H1 (cell line): ENCODE measurements around the gene LRRC14B. TPM values are rescaled to one million over a fixed set of nuclear protein-coding genes. Genes with fewer than 3 reads are reported as not detected.

Source experiments
- CTCF ChIA-PET: fragments of 300-600 bp; sonication (Branson Sonifier 250); formaldehyde crosslinking; loops from one replicate; lab custom pipeline; 2021; ENCODE audit not compliant: partially characterized antibody; lab: Charles Lee
- POLR2A ChIA-PET: fragments of 300-600 bp; sonication (Branson Sonifier 250); formaldehyde crosslinking; loops from one replicate; lab custom pipeline; 2021; ENCODE audit warnings: inconsistent platforms; ENCODE audit not compliant: partially characterized antibody; lab: Charles Lee
- DNase-seq, 2 experiments: peaks; one replicate each; pipeline versions ENCODE4 v3.0.0 to v3.0.0-alpha.2; 2010 to 2022; ENCODE audit warnings: low spot score in 2 of 2, low read depth in 1 of 2, mixed read lengths in 1 of 2
- FAIRE-seq: peaks from 2 replicates; lab custom pipeline; 2011; peaks lifted over from hg19 to GRCh38; lab: Jason Lieb, UNC
- H2AFZ ChIP-seq: 2 replicates; pipeline ENCODE4 v1.8.1; 2012; ENCODE audit warnings: low read length, inconsistent platforms
- H2AK5ac ChIP-seq: 2 replicates; pipeline ENCODE4 v1.6.1; 2013; ENCODE audit warnings: low read depth, low read length
- H2BK120ac ChIP-seq: replicated peaks from 2 replicates; pipeline ENCODE3; 2013; ENCODE audit warnings: low read depth, low read length, inconsistent platforms
- H2BK12ac ChIP-seq: 2 replicates; pipeline ENCODE4 v1.6.1; 2013; ENCODE audit warnings: low read depth, low read length
- H2BK15ac ChIP-seq: 2 replicates; pipeline ENCODE4 v1.6.1; 2013; ENCODE audit warnings: low read length
- H2BK20ac ChIP-seq: 2 replicates; pipeline ENCODE4 v1.6.1; 2013; ENCODE audit warnings: low read length
- H2BK5ac ChIP-seq: 2 replicates; pipeline ENCODE4 v1.6.1; 2013; ENCODE audit warnings: low read depth, low read length
- H3K14ac ChIP-seq: 2 replicates; pipeline ENCODE4 v1.6.1; 2013; ENCODE audit warnings: inconsistent platforms; ENCODE audit not compliant: insufficient read length
- H3K18ac ChIP-seq: 2 replicates; pipeline ENCODE4 v1.6.1; 2013; ENCODE audit warnings: low read length; ENCODE audit errors: extremely low read depth
- H3K23ac ChIP-seq: 2 replicates; pipeline ENCODE4 v1.6.1; 2013; ENCODE audit warnings: inconsistent platforms; ENCODE audit not compliant: insufficient read length
- H3K23me2 ChIP-seq: 2 replicates; pipeline ENCODE4 v1.6.1; 2013; ENCODE audit warnings: low read depth, low read length
- H3K27ac ChIP-seq: 2 replicates; pipeline ENCODE4 v1.6.1; 2011; ENCODE audit warnings: low read depth, low read length, inconsistent platforms
- H3K27me3 ChIP-seq, 4 experiments: replicated peaks in 1 of 4; 1 replicate in 1 of 4; 2 replicates in 3 of 4; pipeline versions ENCODE4 v1.6.1 to v1.8.1; 2011 to 2013; ENCODE audit warnings: low read length in 3 of 4, mild to moderate bottlenecking in 3 of 4, inconsistent platforms in 2 of 4, mixed read lengths in 2 of 4, moderate library complexity in 1 of 4; ENCODE audit not compliant: control insufficient read depth in 3 of 4, insufficient read depth in 3 of 4; ENCODE audit errors: extremely low read depth in 1 of 4
- H3K36me3 ChIP-seq, 4 experiments: 2 replicates each; pipeline versions ENCODE4 v1.6.1 to v1.8.1; 2011 to 2013; ENCODE audit warnings: mild to moderate bottlenecking in 4 of 4, low read length in 3 of 4, moderate library complexity in 2 of 4, control low read depth in 1 of 4, inconsistent platforms in 1 of 4; ENCODE audit not compliant: insufficient read depth in 4 of 4, control insufficient read depth in 2 of 4
- H3K4ac ChIP-seq: replicated peaks from 2 replicates; pipeline ENCODE3; 2013; ENCODE audit warnings: low read length, low read depth, mixed read lengths, inconsistent platforms; ENCODE audit not compliant: insufficient read length
- H3K4me1 ChIP-seq, 4 experiments: replicated peaks in 1 of 4; 1 replicate in 1 of 4; 2 replicates in 3 of 4; pipeline versions ENCODE4 v1.6.1 to v1.8.1; 2011 to 2013; ENCODE audit warnings: low read length in 3 of 4, inconsistent platforms in 2 of 4, mixed read lengths in 1 of 4; ENCODE audit not compliant: insufficient read depth in 4 of 4, control insufficient read depth in 3 of 4
- H3K4me2 ChIP-seq, 2 experiments: 2 replicates each; pipeline versions ENCODE4 v1.6.1 to v1.8.1; 2011 to 2013; ENCODE audit warnings: low read depth in 2 of 2, low read length in 2 of 2, control low read depth in 1 of 2, inconsistent platforms in 1 of 2, mild to moderate bottlenecking in 1 of 2; ENCODE audit not compliant: insufficient read depth in 1 of 2
- H3K4me3 ChIP-seq, 4 experiments: fragments of 200-600, 300-600 bp in 1 of 4; sonication (generic), shearing (Covaris generic), sonication (Bioruptor Twin) in 1 of 4; 2 replicates each; pipeline versions ENCODE4 v1.5.1 to v1.8.1; 2011 to 2016; ENCODE audit warnings: low read length in 4 of 4, low read depth in 3 of 4, control low read depth in 2 of 4, inconsistent platforms in 2 of 4, mild to moderate bottlenecking in 2 of 4, mixed read lengths in 1 of 4, moderate library complexity in 1 of 4; ENCODE audit not compliant: insufficient read depth in 2 of 4; ENCODE audit errors: extremely low read depth in 1 of 4
- H3K56ac ChIP-seq: replicated peaks from 2 replicates; pipeline ENCODE3; 2013; ENCODE audit warnings: low read depth, mild to moderate bottlenecking, mixed read lengths, low read length, inconsistent platforms; ENCODE audit not compliant: insufficient read length
- H3K79me1 ChIP-seq: 2 replicates; pipeline ENCODE4 v1.6.1; 2013; ENCODE audit warnings: low read depth, low read length, control low read depth
- H3K79me2 ChIP-seq, 2 experiments: 2 replicates each; pipeline versions ENCODE4 v1.6.1 to v1.8.1; 2012 to 2013; ENCODE audit warnings: low read length in 2 of 2, mild to moderate bottlenecking in 2 of 2, inconsistent platforms in 1 of 2; ENCODE audit not compliant: insufficient read depth in 2 of 2, control insufficient read depth in 1 of 2
- H3K9ac ChIP-seq, 4 experiments: replicated peaks in 1 of 4; 1 replicate in 1 of 4; 2 replicates in 3 of 4; pipeline versions ENCODE4 v1.6.1 to v1.8.1; 2011 to 2013; ENCODE audit warnings: low read depth in 3 of 4, low read length in 3 of 4, control low read depth in 2 of 4, mild to moderate bottlenecking in 2 of 4, moderate library complexity in 2 of 4, inconsistent platforms in 1 of 4; ENCODE audit errors: extremely low read depth in 1 of 4
- H3K9me3 ChIP-seq, 2 experiments: 2 replicates each; pipeline versions ENCODE4 v1.6.1 to v1.8.1; 2012 to 2013; ENCODE audit warnings: mild to moderate bottlenecking in 2 of 2, moderate library complexity in 2 of 2, control low read depth in 1 of 2, inconsistent platforms in 1 of 2, low read depth in 1 of 2, low read length in 1 of 2, mixed read lengths in 1 of 2; ENCODE audit not compliant: insufficient read depth in 2 of 2
- H4K20me1 ChIP-seq, 2 experiments: replicated peaks in 1 of 2; 2 replicates each; pipeline versions ENCODE3 to v1.8.1; 2011 to 2013; ENCODE audit warnings: inconsistent platforms in 2 of 2, low read length in 2 of 2, mild to moderate bottlenecking in 1 of 2; ENCODE audit not compliant: insufficient read depth in 2 of 2, control insufficient read depth in 1 of 2
- H4K5ac ChIP-seq: 2 replicates; pipeline ENCODE4 v1.6.1; 2013; ENCODE audit warnings: low read length, low read depth, mixed read lengths, inconsistent platforms; ENCODE audit not compliant: insufficient read length
- H4K8ac ChIP-seq: 2 replicates; pipeline ENCODE4 v1.8.0; 2013; ENCODE audit warnings: mild to moderate bottlenecking, moderate library complexity, low read length, inconsistent platforms; ENCODE audit not compliant: insufficient read depth; ENCODE audit errors: extremely low read depth
- H4K91ac ChIP-seq: replicated peaks from 2 replicates; pipeline ENCODE3; 2013; ENCODE audit warnings: low read length, mixed read lengths, inconsistent platforms; ENCODE audit not compliant: insufficient read length
- BACH1 ChIP-seq: IDR thresholded peaks from 2 replicates; pipeline ENCODE4 v1.6.1; 2012; ENCODE audit warnings: low read length, improper control_type of control experiment
- BRCA1 ChIP-seq: IDR thresholded peaks from 2 replicates; pipeline ENCODE4 v1.6.1; 2012; ENCODE audit warnings: low read depth, low read length, improper control_type of control experiment
- CBX5 ChIP-seq: fragments of 300-800, 300-1000 bp; sonication (generic); IDR thresholded peaks from 2 replicates; pipeline ENCODE4 v1.7.1; 2016; ENCODE audit warnings: antibody characterized with exemption, low read length, low read depth
- CREB1 ChIP-seq: IDR thresholded peaks from 2 replicates; pipeline ENCODE4 v1.6.1; 2012; ENCODE audit warnings: inconsistent platforms
- HDAC6 ChIP-seq: IDR thresholded peaks from one replicate; pipeline ENCODE4 v1.7.1; 2012; ENCODE audit warnings: low read depth, mild to moderate bottlenecking, inconsistent platforms, low read length, moderate library complexity
- KDM5A ChIP-seq: fragments of 200-600 bp; IDR thresholded peaks from 2 replicates; pipeline ENCODE4 v1.7.1; 2012; ENCODE audit warnings: mild to moderate bottlenecking, low read length, inconsistent platforms, mixed read lengths
- NANOG ChIP-seq: IDR thresholded peaks from 2 replicates; pipeline ENCODE4 v1.6.1; 2011; ENCODE audit warnings: low read length, low read depth, mild to moderate bottlenecking, inconsistent platforms; ENCODE audit not compliant: insufficient read depth, poor library complexity, severe bottlenecking
- TBP ChIP-seq: IDR thresholded peaks from 2 replicates; pipeline ENCODE4 v1.6.1; 2011; ENCODE audit warnings: low read depth, low read length, improper control_type of control experiment
- TEAD4 ChIP-seq: IDR thresholded peaks from 2 replicates; pipeline ENCODE4 v1.6.1; 2012; ENCODE audit warnings: low read depth, low read length, inconsistent platforms, mixed read lengths
- WGBS, 2 experiments: shearing (Covaris generic) in 1 of 2; methylation state at CpG; one replicate each; pipeline versions ENCODE4 v1.1.6 to v1.1.7; 2013 to 2015; ENCODE audit warnings: low lambda C conversion rate in 2 of 2, mixed read lengths in 2 of 2, inconsistent platforms in 1 of 2, low coverage in 1 of 2, missing lambda C conversion rate in 1 of 2; ENCODE audit not compliant: insufficient replicate concordance in 2 of 2, insufficient coverage in 1 of 2, insufficient read length in 1 of 2; ENCODE audit errors: extremely low coverage in 1 of 2, missing lambda C conversion rate in 1 of 2; 5-methylcytosine and 5-hydroxymethylcytosine counted together
- polyA plus RNA-seq, 7 experiments: library from polyadenylated mRNA; depleted of rRNA in 3 of 7; stranded (reverse) in 5 of 7; unstranded in 2 of 7; fragments of >200 nt in 5 of 7; fragments of 200-250 nt in 2 of 7; gene quantifications; 1 replicate in 5 of 7; 2 replicates in 1 of 7; 4 replicates in 1 of 7; pipeline versions ENCODE4 v1.2.1 to v1.2.3, GENCODE V29; 2011 to 2013; ENCODE audit warnings: missing spikeins in 2 of 7, mixed read lengths in 2 of 7
- total RNA-seq: library from RNA; stranded (reverse); fragmentation: NEBNext Ultra II Directional; extraction: Animal tissue kit (Norgen Biotek cat#: 25700); gene quantifications from 2 replicates; pipeline ENCODE4 v1.2.1, GENCODE V29; 2021

Gene LRRC14B
- total and polyA plus RNA-seq, 2 of the 8 experiments (the other 6 are each of a cell fraction or from before 2014, with no cell fraction given): not detected

GRCh38 chr5:174291-174600, 17.0 kb upstream of the LRRC14B start:
- ChIA-PET POLR2A (no interaction called here), CTCF (interaction anchor here (1.0 kb wide), 1 partner anchor 15 kb away, joined by 5 read pairs; no protein-coding TSS in a partner anchor)
- no peak overlapping the region for H3K23ac ChIP-seq
- no peak overlapping the region for H4K91ac ChIP-seq
- H3K27me3 ChIP-seq: no peaks in the 10 kb centered on the region; a peak in 1 of 7 replicates
- FAIRE-seq (no peak), DNase-seq (no peak)
- H3K36me3 ChIP-seq: peaks cover 0 to 23% (median 13%) of the 10 kb centered on the region in 4 experiments; a peak in 6 of 8 replicates
- no peak overlapping the region for H3K18ac ChIP-seq
- no peak overlapping the region for H2AFZ ChIP-seq
- H3K56ac ChIP-seq: no peak overlapping the region
- H3K9me3 ChIP-seq: no peaks in the 10 kb centered on the region
- no peaks in the 10 kb centered on the region for H3K79me1 ChIP-seq
- no peak overlapping the region for H2BK120ac ChIP-seq
- no peaks in the 10 kb centered on the region for H3K23me2 ChIP-seq
- 73% methylated on average over 1 of the region's 5 CpGs; no CpG with 5 or more reads in 1 of the 2 experiments for WGBS, 2 experiments
- no peaks in the 10 kb centered on the region for H3K4me1 ChIP-seq
- H3K9ac ChIP-seq: no peak overlapping the region
- H4K20me1 ChIP-seq: peaks cover 2 to 10% of the 10 kb centered on the region in 2 experiments
- no peak overlapping the region for H2BK12ac ChIP-seq
- no peak overlapping the region for H2BK5ac ChIP-seq
- no peak overlapping the region for H4K8ac ChIP-seq
- TF ChIP-seq BACH1: no peak
- TF ChIP-seq KDM5A: no peak
- TF ChIP-seq TBP: no peak
- no peak for TF ChIP-seq HDAC6
- no peak for TF ChIP-seq CREB1
- no peak for TF ChIP-seq CBX5
- no peak for TF ChIP-seq BRCA1
- no peak for TF ChIP-seq TEAD4
- no peak for TF ChIP-seq NANOG
- no peak overlapping the region for H2BK15ac ChIP-seq
- H3K79me2 ChIP-seq: no peaks in the 10 kb centered on the region
- no peak overlapping the region for H2BK20ac ChIP-seq
- no peak overlapping the region for H2AK5ac ChIP-seq
- no peak overlapping the region for H3K4ac ChIP-seq
- no peak overlapping the region for H4K5ac ChIP-seq
- H3K4me3 ChIP-seq: no peak overlapping the region
- H3K4me2 ChIP-seq: no peak overlapping the region
- no peak overlapping the region for H3K27ac ChIP-seq
- no peak overlapping the region for H3K14ac ChIP-seq
